Activated CD8-positive, alpha-beta memory T cell treated with anti-CD3 and anti-CD28 coated beads, Interleukin-2, amount 50 U/mL, for 48 hours (primary cell): ENCODE measurements around the gene USH1G.

ENCODE experiments used
- DNase-seq: peaks from one replicate; pipeline ENCODE4 v3.0.0-alpha.2; 2020

Gene USH1G

GRCh38 chr17:74953134-74953687, 30.2 kb upstream of the USH1G start:
- no peak for DNase-seq

DNA sequence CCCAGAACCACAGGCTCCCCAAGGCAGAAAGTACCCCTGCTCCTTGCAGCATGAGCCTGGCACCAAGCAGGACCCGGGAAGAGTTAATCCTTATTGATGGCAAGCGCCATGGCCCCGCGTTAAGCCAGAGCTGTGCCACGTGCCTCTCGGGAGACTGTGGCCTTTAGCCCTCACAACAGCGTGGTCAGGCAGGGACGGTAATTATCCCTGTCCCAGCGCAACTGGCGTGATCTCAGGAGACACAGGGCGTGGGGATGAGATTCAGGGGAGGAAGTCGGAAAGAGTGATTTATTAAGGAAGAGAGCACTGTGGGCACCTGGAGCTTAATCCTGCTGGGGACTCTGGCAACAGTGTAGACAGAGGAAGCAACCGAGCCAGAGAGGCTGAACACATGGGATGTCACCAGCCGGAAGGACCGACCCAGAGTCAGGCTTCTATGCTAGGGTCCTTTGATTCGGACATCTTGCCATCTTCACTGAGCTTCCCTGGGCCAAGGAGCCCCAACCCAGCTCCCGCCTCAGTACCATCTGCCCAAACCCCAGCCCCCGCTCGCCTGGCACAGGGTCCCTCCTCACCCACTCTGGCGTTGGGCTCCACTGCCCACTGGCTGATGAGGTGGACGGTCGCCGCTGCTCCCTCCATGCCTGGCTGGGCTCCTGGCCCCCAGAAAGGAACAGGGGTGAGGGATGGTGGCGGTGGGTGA, 29.5 kb upstream of the USH1G start:
- DNase-seq = no peak

DNA sequence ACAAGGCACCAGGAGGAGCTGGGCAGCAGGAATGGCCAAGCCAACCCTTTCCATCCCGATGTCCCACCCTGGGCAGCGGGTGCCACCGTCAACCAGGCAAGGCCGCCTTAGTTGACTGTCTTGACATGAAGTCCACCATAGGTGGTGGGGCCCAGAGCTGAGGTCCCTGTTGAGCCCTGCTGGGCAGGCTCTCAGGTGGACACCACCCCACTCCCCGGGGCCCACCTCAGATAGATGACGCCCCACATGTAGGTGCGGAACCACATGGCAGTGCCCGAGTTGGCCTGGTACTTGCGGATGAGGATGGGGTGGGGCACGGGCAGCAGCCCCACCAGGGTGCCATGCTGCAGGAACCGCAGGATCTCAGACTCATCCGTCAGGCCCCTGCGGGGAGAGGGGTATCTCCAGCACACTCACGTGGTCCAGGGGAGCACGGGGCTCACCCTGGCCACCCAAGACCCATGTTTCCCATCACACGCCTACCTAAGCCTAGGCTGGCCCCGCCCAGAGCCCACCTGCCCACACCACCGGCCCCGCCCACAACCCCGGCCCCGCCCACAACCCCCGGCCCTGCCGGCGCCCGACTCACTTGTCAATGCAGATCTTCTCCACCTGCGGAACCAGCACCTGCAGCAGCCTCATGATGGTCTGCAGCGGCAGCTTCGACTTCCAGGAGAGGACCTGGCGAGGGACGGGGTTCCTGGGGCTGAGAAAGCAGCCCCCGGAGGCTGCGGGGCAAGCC, 28.8 kb upstream of the USH1G start:
- no peak for DNase-seq

GRCh38 chr17:74951065-74951464, 28.0 kb upstream of the USH1G start:
- no peak for DNase-seq

DNA sequence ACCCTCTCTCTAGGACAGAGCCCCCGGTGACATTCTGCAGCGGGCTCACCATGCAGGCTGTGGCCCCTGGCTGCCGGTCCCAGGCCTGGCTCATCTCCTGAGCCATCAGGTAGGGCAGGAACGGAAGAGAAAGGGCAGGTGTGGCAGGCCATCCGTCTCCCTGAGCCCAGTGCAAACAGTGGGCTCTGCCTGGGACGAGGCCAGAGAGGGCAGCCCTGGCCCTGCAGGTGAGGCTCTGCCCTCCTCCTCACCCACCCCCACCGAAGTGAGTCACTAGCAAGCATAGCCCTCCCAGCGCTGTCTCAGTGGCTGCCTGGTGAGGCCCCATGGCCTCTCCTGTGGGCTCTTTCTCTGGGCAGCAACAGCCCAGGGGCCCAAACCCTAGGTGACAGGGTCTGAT, 27.2 kb upstream of the USH1G start:
- no peak for DNase-seq

- DNase-seq = no peak
Observed at GRCh38 chr17:74949455-74950115, 26.5 kb upstream of the USH1G start.

GRCh38 chr17:74947041-74947754, 24.1 kb upstream of the USH1G start:
- no peak for DNase-seq

- DNase-seq = no peak
Observed at GRCh38 chr17:74946641-74947040, 23.6 kb upstream of the USH1G start.

DNA sequence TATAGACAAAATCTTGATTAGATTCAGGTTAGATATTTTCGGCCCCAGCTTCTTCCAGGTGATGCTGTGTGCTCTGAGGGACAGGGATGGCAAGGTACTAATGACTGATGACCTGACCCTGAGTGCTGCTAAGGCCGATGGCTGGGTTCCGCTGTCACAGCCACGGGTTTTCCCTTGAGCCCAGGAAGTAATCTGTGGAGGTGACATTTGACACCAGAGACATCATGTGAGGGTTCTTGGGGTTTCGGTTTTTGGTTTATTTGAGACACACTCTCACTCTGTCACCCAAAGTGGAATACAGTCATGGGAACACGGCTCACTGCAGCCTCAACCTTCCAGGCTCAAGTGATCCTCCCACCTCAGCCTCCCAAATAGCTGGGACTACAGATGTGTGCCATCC, 22.5 kb upstream of the USH1G start:
- DNase-seq = no peak

GRCh38 chr17:74943808-74944522, 20.9 kb upstream of the USH1G start:
- DNase-seq = no peak

DNA sequence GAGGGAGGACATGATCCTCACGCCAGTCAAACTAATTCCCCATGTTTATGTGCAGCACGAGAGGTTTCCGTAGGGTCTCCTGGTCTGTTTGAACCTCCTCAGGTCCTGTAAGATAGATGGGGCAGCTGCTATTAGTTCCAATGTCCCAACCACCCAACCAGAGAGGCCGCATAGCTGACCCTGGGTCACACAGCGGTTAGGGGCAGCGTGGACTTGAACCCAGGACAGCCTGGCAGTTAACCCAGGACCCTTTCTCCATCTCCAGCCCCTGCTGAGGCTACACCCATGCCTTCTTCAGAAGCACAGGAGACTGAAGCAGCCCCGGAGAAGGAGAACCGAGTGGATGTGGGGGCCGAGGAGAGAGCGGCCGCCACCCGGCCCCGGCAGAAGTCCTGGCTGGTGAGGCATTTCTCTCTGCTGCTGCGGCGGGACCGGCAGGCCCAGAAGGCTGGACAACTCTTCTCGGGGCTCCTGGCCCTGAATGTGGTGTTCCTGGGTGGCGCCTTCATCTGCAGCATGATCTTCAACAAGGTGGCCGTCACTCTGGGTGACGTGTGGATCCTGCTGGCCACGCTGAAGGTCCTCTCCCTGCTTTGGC, 18.2 kb upstream of the USH1G start:
- DNase-seq = no peak

- no peak for DNase-seq
Observed at GRCh38 chr17:74939534-74939933, 16.5 kb upstream of the USH1G start.

GRCh38 chr17:74938194-74938950, 15.3 kb upstream of the USH1G start:
- DNase-seq = no peak

- no peak for DNase-seq
Observed at GRCh38 chr17:74937064-74938051, 14.3 kb upstream of the USH1G start.

GRCh38 chr17:74936470-74936799, 13.4 kb upstream of the USH1G start:
- DNase-seq = no peak

DNA sequence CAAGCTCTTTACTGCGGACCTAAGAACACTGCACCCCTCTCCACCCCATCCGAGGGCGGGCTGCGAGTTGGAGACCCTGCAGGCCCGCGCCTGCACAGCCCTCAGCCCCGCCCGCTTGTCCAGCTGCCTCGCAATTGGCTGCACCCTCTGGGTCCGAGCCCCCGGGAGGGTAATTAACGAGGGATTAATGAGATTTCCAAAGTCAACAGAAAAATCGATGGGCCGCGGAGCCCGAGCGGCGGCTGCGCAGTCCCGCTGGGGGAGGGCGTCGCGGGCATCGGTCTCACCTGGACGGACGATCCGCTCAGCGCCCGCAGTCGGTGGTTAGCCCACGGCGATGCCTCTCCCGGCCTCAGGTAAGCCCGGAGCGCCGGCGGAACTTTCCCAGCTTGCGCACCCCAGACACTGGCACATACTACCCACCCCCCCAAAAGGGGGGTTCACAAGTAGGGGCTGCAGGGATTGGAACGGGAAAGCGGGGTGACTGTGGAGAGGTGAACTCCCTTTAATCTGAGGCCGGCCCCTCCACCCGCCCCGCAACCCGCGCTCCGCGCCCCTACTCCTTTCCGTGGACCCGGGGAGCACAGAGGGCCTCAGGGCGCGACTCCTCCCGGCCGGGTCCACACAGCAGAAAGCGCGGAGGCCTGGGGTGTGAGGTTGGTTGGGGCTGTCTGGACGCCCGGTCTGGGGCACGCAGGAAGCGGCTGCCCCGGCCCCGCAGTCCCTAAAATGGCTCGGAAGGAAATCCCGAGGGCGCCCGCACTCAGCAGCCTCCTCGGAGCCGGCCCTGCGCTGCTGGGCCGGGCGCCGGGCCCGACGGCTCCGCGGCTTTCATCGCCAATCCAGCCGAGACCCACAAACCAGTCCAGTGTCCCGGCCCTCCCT, 12.8 kb upstream of the USH1G start, which contains the start of gene OTOP3:
Gene OTOP3 (plus strand): TSS at position 314 of the 885 bp plus-strand sequence. CDS start 24 bp downstream, at position 338.
- DNase-seq = no peak

DNA sequence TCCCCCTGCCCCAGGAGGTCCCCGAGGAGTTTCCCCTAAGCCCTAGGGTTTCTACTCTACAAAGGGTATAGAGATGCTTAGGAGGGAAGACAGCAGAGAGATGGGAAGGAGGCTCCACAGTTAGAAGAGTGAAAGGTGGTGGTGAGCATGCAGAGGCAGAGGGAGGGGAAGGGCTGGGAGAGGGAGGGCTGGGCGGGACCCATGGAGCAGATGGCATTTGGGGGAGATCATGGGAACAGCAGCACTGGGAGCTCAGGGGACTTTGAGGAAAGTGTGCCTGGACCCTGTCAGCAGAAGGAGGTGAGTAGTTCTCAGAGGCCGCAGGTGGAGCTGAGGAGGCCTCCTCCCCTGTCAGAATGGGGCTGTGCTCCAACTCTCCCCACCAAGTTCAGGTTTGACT, 12.0 kb upstream of the USH1G start:
- no peak for DNase-seq

DNA sequence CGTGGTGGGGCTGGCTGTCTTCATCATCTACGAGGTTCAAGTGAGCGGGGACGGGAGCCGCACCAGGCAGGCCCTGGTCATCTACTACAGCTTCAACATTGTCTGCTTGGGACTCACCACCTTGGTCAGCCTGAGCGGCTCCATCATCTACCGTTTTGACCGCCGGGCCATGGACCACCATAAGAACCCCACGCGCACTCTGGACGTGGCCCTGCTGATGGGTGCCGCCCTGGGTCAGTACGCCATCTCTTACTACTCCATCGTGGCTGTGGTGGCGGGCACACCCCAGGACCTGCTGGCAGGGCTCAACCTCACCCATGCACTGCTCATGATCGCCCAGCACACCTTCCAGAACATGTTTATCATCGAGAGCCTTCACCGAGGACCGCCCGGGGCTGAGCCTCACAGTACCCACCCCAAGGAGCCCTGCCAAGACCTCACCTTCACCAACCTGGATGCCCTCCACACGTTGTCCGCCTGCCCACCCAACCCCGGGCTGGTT, 7.5 kb upstream of the USH1G start:
- no peak for DNase-seq

- no peak for DNase-seq
Observed at GRCh38 chr17:74928786-74929185, 5.7 kb upstream of the USH1G start.
